HepG2 (cell line): ENCODE data around the gene ADAM22. TPM values are rescaled to one million over a fixed set of nuclear protein-coding genes. Genes with fewer than 3 reads are reported as not detected.

Experiments
- ATAC-seq: fragments of 200-7000 bp; cut with Tn5 transposase; 3 replicates; pipeline ENCODE4 v1.9.1; 2020; ENCODE audit warnings: mild to moderate bottlenecking, moderate library complexity
- BruUV-seq: library from RNA; stranded (reverse); fragments of 400-500 nt; replicated peaks from 2 replicates; lab custom pipeline; 2021; lab: Mats Ljungman, UMichigan
- CTCF ChIA-PET: fragments of 300-600 bp; formaldehyde crosslinking; extraction: SDS; loops from one replicate; lab custom pipeline; 2021; ENCODE audit warnings: low total read pairs, inconsistent platforms, low intra/inter-chr PET ratio; lab: Yijun Ruan, JAX
- POLR2A ChIA-PET: fragments of 350-600 bp; sonication (Branson Sonifier 250); formaldehyde crosslinking; loops from one replicate; lab custom pipeline; 2020; ENCODE audit warnings: antibody characterized with exemption, inconsistent platforms; lab: Yijun Ruan, JAX
- DNase-seq: peaks from one replicate; pipeline ENCODE4 v3.0.0-alpha.2; 2015; ENCODE audit warnings: low spot score
- FAIRE-seq: peaks from 3 replicates; lab custom pipeline; 2011; peaks lifted over from hg19 to GRCh38; lab: Jason Lieb, UNC
- H2AFZ ChIP-seq: one replicate; pipeline ENCODE4 v1.6.1; 2011; ENCODE audit warnings: low read length, inconsistent platforms
- H3K27ac ChIP-seq: fragments of 300-600 bp; 3 replicates; pipeline ENCODE4 v1.8.0; 2011; ENCODE audit warnings: mixed run types, mild to moderate bottlenecking, mixed read lengths, low read length, inconsistent platforms; ENCODE audit not compliant: insufficient read depth; ENCODE audit errors: extremely low read length
- H3K27me3 ChIP-seq, 2 experiments: fragments of 200-600 bp in 1 of 2; 2 replicates in 1 of 2; 3 replicates in 1 of 2; pipeline versions ENCODE4 v1.6.0 to v1.8.0; 2011; ENCODE audit warnings: low read length in 2 of 2, mild to moderate bottlenecking in 2 of 2, moderate library complexity in 2 of 2, inconsistent platforms in 1 of 2; ENCODE audit not compliant: insufficient read depth in 2 of 2, control insufficient read depth in 1 of 2
- H3K36me3 ChIP-seq, 2 experiments: fragments of 200-600 bp in 1 of 2; replicated peaks in 1 of 2; 2 replicates in 1 of 2; 3 replicates in 1 of 2; pipeline versions ENCODE4 v1.5.1 to v1.8.0; 2011; ENCODE audit warnings: low read length in 2 of 2, inconsistent platforms in 1 of 2; ENCODE audit not compliant: insufficient read depth in 2 of 2, control insufficient read depth in 1 of 2
- H3K4me1 ChIP-seq: 2 replicates; pipeline ENCODE4 v1.5.1; 2012; ENCODE audit warnings: low read length, inconsistent platforms; ENCODE audit not compliant: insufficient read depth
- H3K4me2 ChIP-seq: 2 replicates; pipeline ENCODE4 v1.6.0; 2011; ENCODE audit warnings: low read depth, low read length, inconsistent platforms
- H3K4me3 ChIP-seq, 3 experiments: fragments of 200-600 bp in 1 of 3; sonication (generic), shearing (Covaris generic) in 1 of 3; replicated peaks in 1 of 3; 2 replicates each; pipeline ENCODE4 v1.5.1; 2011 to 2016; ENCODE audit warnings: low read length in 3 of 3, inconsistent platforms in 2 of 3, low read depth in 2 of 3, mild to moderate bottlenecking in 2 of 3, control low read depth in 1 of 3, mixed read lengths in 1 of 3; ENCODE audit not compliant: insufficient read depth in 1 of 3
- H3K79me2 ChIP-seq: one replicate; pipeline ENCODE4 v1.6.1; 2011; ENCODE audit warnings: low read length, inconsistent platforms; ENCODE audit not compliant: insufficient read depth
- H3K9ac ChIP-seq: 2 replicates; pipeline ENCODE4 v1.6.0; 2011; ENCODE audit warnings: mild to moderate bottlenecking, low read depth, low read length, inconsistent platforms; ENCODE audit not compliant: insufficient read depth
- H3K9me3 ChIP-seq: 2 replicates; pipeline ENCODE4 v1.5.1; 2012; ENCODE audit warnings: mild to moderate bottlenecking, low read length
- H4K20me1 ChIP-seq: 2 replicates; pipeline ENCODE4 v1.6.0; 2011; ENCODE audit warnings: inconsistent platforms, mild to moderate bottlenecking, low read length, moderate library complexity; ENCODE audit not compliant: insufficient read depth
- ARNTL ChIP-seq: sonication (generic); formaldehyde crosslinking; IDR thresholded peaks from 2 replicates; pipeline ENCODE4 v1.4.0; 2020; ENCODE audit warnings: mild to moderate bottlenecking, missing genetic modification reagents
- ATF3 ChIP-seq: sonication (generic); formaldehyde crosslinking; IDR thresholded peaks from 2 replicates; pipeline ENCODE4 v1.4.0; 2020; ENCODE audit warnings: missing genetic modification reagents
- ATF7 ChIP-seq, 2 experiments: fragments of 450-650 bp in 1 of 2; sonication (generic) in 1 of 2; formaldehyde crosslinking in 1 of 2; IDR thresholded peaks; 2 replicates each; pipeline versions ENCODE4 v1.4.0 to v1.6.1; 2016 to 2020; ENCODE audit warnings: antibody characterized with exemption in 1 of 2, mild to moderate bottlenecking in 1 of 2, missing genetic modification reagents in 1 of 2
- HCFC1 ChIP-seq: fragments of 150-350 bp; IDR thresholded peaks from 2 replicates; pipeline ENCODE4 v1.6.1; 2014; ENCODE audit warnings: low read depth, low read length
- HOMEZ ChIP-seq: IDR thresholded peaks from 2 replicates; pipeline ENCODE4 v1.6.1; 2016; ENCODE audit warnings: low read depth
- JDP2 ChIP-seq: sonication (generic); formaldehyde crosslinking; IDR thresholded peaks from 2 replicates; pipeline ENCODE4 v1.8.1; 2022; ENCODE audit warnings: missing genetic modification reagents, borderline replicate concordance
- NBN ChIP-seq: fragments of 450-650 bp; conservative IDR thresholded peaks from 2 replicates; pipeline ENCODE4 v1.6.1; 2017
- ZFP36 ChIP-seq: fragments of 150-350 bp; IDR thresholded peaks from 2 replicates; pipeline ENCODE4 v1.6.1; 2018; ENCODE audit warnings: borderline replicate concordance, low read length, low read depth; ENCODE audit not compliant: partially characterized antibody
- ZFX ChIP-seq: sonication (generic); formaldehyde crosslinking; IDR thresholded peaks from 2 replicates; pipeline ENCODE4 v1.4.0; 2020; ENCODE audit warnings: mild to moderate bottlenecking, low read depth, missing genetic modification reagents, moderate library complexity
- ZMAT5 ChIP-seq: sonication (generic); formaldehyde crosslinking; IDR thresholded peaks from 2 replicates; pipeline ENCODE4 v1.5.0; 2020; ENCODE audit warnings: mild to moderate bottlenecking, low read depth, missing genetic modification reagents, borderline replicate concordance
- WGBS: methylation state at CpG from one replicate; pipeline ENCODE4 v1.1.6; 2017; ENCODE audit warnings: low lambda C conversion rate; 5-methylcytosine and 5-hydroxymethylcytosine counted together
- in situ Hi-C: cut with HindIII; loops from 2 replicates; pipeline ENCODE4 v1.10.0; 2017; ENCODE audit warnings: low pct_unique_long_range_greater_than_20kb; ENCODE audit not compliant: extremely low pct_ligation_motif_present
- intact Hi-C: fragments of 100-400 bp; cut with micrococcal nuclease; formaldehyde crosslinking; loops from one replicate; pipeline ENCODE4 v1.10.0; 2022; ENCODE audit not compliant: unreplicated experiment
- polyA plus RNA-seq, 8 experiments: library from polyadenylated mRNA; depleted of rRNA in 3 of 8; stranded (reverse) in 7 of 8; unstranded in 1 of 8; fragments of >200 nt; fragmentation: Illumina TruSeq in 4 of 8; extraction: Trizol in 4 of 8; gene quantifications; 2 replicates each; pipeline versions ENCODE4 v1.2.1 to v1.2.3, GENCODE V29; 2011 to 2016; ENCODE audit warnings: low read depth in 4 of 8, missing spikeins in 1 of 8, mixed read lengths in 1 of 8; ENCODE audit not compliant: insufficient read depth in 1 of 8
- total RNA-seq, 5 experiments: library from RNA; depleted of rRNA; stranded (reverse); fragments of >200 nt; fragmentation: Illumina TruSeq; extraction: Trizol; gene quantifications; 2 replicates each; pipeline ENCODE4 v1.2.3, GENCODE V29; 2016; ENCODE audit warnings: low read depth in 1 of 5

The ADAM22 gene
- total and polyA plus RNA-seq, 2 of the 13 experiments (the other 11 are each of a cell fraction or from before 2014, with no cell fraction given): 1.9 to 6.7 TPM

- TF ChIP-seq ATF3 (CRISPR knock-in tag): no peak
- TF ChIP-seq HOMEZ (CRISPR knock-in tag): peak; percentile 54; the same call in 1 of the 2 replicates
- in situ Hi-C loops: no loop called here
- H3K4me2 ChIP-seq: no peak overlapping the region
These were observed 65.2 kb downstream of the ADAM22 start for GRCh38 chr7:87999261-87999660.

GRCh38 chr7:88001744-88002530 is 67.9 kb downstream of the ADAM22 start:
- intact Hi-C loops (no loop called here), in situ Hi-C loops (no loop called here)
- no peaks in the 10 kb centered on the region; the same call in 1 of the 2 replicates for H3K4me1 ChIP-seq
- DNase-seq (no peak), FAIRE-seq (no peak), ATAC-seq (no peak)
- no peak overlapping the region for H2AFZ ChIP-seq
- no peaks in the 10 kb centered on the region for H3K79me2 ChIP-seq
- 69% methylated on average over 6 of the region's 6 CpGs for WGBS
- no peaks in the 10 kb centered on the region for H3K27me3 ChIP-seq
- TF ChIP-seq JDP2 (CRISPR knock-in tag): no peak
- TF ChIP-seq HCFC1: no peak
- no peak for TF ChIP-seq NBN
- no peak for TF ChIP-seq ZFX
- TF ChIP-seq ATF7 (IDR thresholded peaks at IDR 0.05): no peak
- TF ChIP-seq ATF7 (CRISPR knock-in tag; IDR thresholded peaks at IDR 0.05): no peak
- TF ChIP-seq ZMAT5: no peak
- no peak for TF ChIP-seq ZFP36
- no peak for TF ChIP-seq ARNTL (CRISPR knock-in tag)
- no peak overlapping the region for H3K27ac ChIP-seq
- H3K9me3 ChIP-seq: no peaks in the 10 kb centered on the region
- no TSS peak for BruUV-seq
- no peaks in the 10 kb centered on the region for H4K20me1 ChIP-seq
- H3K4me2 ChIP-seq: no peak overlapping the region
- H3K9ac ChIP-seq: no peak overlapping the region
- no peak overlapping the region for H3K4me3 ChIP-seq
- CTCF ChIA-PET: no interaction called here
- H3K36me3 ChIP-seq: no peaks in the 10 kb centered on the region
- POLR2A ChIA-PET: no interaction called here

More at GRCh38 chr7:87999261-87999660, 65.2 kb downstream of the ADAM22 start:
- Histone ChIP-seq H3K9ac (no peak overlapping the region), H3K36me3 (no peaks in the 10 kb centered on the region), H2AFZ (no peak overlapping the region), H3K9me3 (no peaks in the 10 kb centered on the region), H3K4me1 (no peaks in the 10 kb centered on the region; the same call in 1 of the 2 replicates), H4K20me1 (no peaks in the 10 kb centered on the region), H3K79me2 (no peaks in the 10 kb centered on the region), H3K27ac (no peak overlapping the region), H3K27me3 (no peaks in the 10 kb centered on the region), H3K4me3 (no peak overlapping the region)
- POLR2A ChIA-PET: no interaction called here
- no peak for DNase-seq
- WGBS: 38% methylated on average over 1 of the region's 1 CpG
- BruUV-seq: no TSS peak
- intact Hi-C loops: no loop called here
- no peak for FAIRE-seq
- ATAC-seq: no peak
- CTCF ChIA-PET: no interaction called here
